Stimulated activated naive CD8-positive, alpha-beta T cell treated with anti-CD3 and anti-CD28 coated beads, Interleukin-15, amount 100 ng/mL, for 72 hours (primary cell): ENCODE measurements around the gene SLC6A17.

Experiments used
- ATAC-seq: fragments of 150-1000 bp; cut with Tn5 transposase; 2 replicates; pipeline ENCODE4 v1.10.0; 2021; ENCODE audit warnings: mild to moderate bottlenecking, moderate library complexity
- DNase-seq, 2 donors: peaks; one replicate each; pipeline ENCODE4 v3.0.0; 2021 to 2022
- H3K27ac Mint-ChIP-seq, 2 donors: one replicate each; pipeline ENCODE4 v1.8.0; 2022; ENCODE audit warnings: mild to moderate bottlenecking in 2 of 2, mixed read lengths in 2 of 2, moderate library complexity in 2 of 2
- H3K27me3 Mint-ChIP-seq: one replicate; pipeline ENCODE4 v1.8.0; 2022; ENCODE audit warnings: mixed read lengths
- H3K4me1 Mint-ChIP-seq: one replicate; pipeline ENCODE4 v1.8.0; 2022; ENCODE audit warnings: mild to moderate bottlenecking, mixed read lengths
- H3K4me3 Mint-ChIP-seq, 2 donors: one replicate each; pipeline ENCODE4 v1.8.0; 2022; ENCODE audit warnings: mild to moderate bottlenecking in 2 of 2, mixed read lengths in 2 of 2, moderate library complexity in 1 of 2
- H3K9me3 Mint-ChIP-seq, 2 donors: one replicate each; pipeline ENCODE4 v1.8.0; 2022; ENCODE audit warnings: mixed read lengths in 2 of 2

The SLC6A17 gene

GRCh38 chr1:110158261-110158660 lies 8.0 kb downstream of the SLC6A17 start:
- no peak overlapping the region for H3K27ac Mint-ChIP-seq
- H3K9me3 Mint-ChIP-seq: no peaks in the 10 kb centered on the region
- no peak overlapping the region for H3K4me3 Mint-ChIP-seq
- DNase-seq (no peak), ATAC-seq (no peak)
- peaks cover 48% of the 10 kb centered on the region for H3K27me3 Mint-ChIP-seq
- peaks cover 9% of the 10 kb centered on the region for H3K4me1 Mint-ChIP-seq

GRCh38 chr1:110159168-110159567 lies 8.9 kb downstream of the SLC6A17 start:
- no peak for DNase-seq
- Mint-ChIP-seq H3K4me3 (no peak overlapping the region), H3K27ac (peak overlapping the region in 1 of 2 donors; percentile 9), H3K27me3 (peaks cover 38% of the 10 kb centered on the region), H3K4me1 (peaks cover 15% of the 10 kb centered on the region), H3K9me3 (no peaks in the 10 kb centered on the region)
- no peak for ATAC-seq

GRCh38 chr1:110160538-110161100 lies 10.3 kb downstream of the SLC6A17 start:
- no peaks in the 10 kb centered on the region for H3K9me3 Mint-ChIP-seq
- DNase-seq (no peak), ATAC-seq (no peak)
- H3K4me3 Mint-ChIP-seq: no peak overlapping the region
- no peak overlapping the region for H3K27ac Mint-ChIP-seq
- H3K27me3 Mint-ChIP-seq: peaks cover 29% of the 10 kb centered on the region
- H3K4me1 Mint-ChIP-seq: peaks cover 15% of the 10 kb centered on the region

- peaks cover 15% of the 10 kb centered on the region for H3K4me1 Mint-ChIP-seq
- no peak overlapping the region for H3K4me3 Mint-ChIP-seq
- no peak for ATAC-seq
- no peak for DNase-seq
- peaks cover 23% of the 10 kb centered on the region for H3K27me3 Mint-ChIP-seq
- no peaks in the 10 kb centered on the region for H3K9me3 Mint-ChIP-seq
- H3K27ac Mint-ChIP-seq: no peak overlapping the region
These were observed 10.9 kb downstream of the SLC6A17 start for GRCh38 chr1:110161165-110161564.

GRCh38 chr1:110161849-110162248 lies 11.6 kb downstream of the SLC6A17 start:
- H3K27me3 Mint-ChIP-seq: peaks cover 17% of the 10 kb centered on the region
- peaks cover 15% of the 10 kb centered on the region for H3K4me1 Mint-ChIP-seq
- DNase-seq (no peak), ATAC-seq (no peak)
- no peaks in the 10 kb centered on the region for H3K9me3 Mint-ChIP-seq
- no peak overlapping the region for H3K4me3 Mint-ChIP-seq
- no peak overlapping the region for H3K27ac Mint-ChIP-seq

GRCh38 chr1:110163591-110163990 lies 13.3 kb downstream of the SLC6A17 start:
- ATAC-seq: no peak
- Mint-ChIP-seq H3K27me3 (peaks cover 5% of the 10 kb centered on the region), H3K9me3 (no peaks in the 10 kb centered on the region), H3K27ac (no peak overlapping the region), H3K4me3 (no peak overlapping the region), H3K4me1 (peaks cover 15% of the 10 kb centered on the region)
- no peak for DNase-seq

- Mint-ChIP-seq H3K27me3 (peaks cover 5% of the 10 kb centered on the region), H3K27ac (peak overlapping the region in 1 of 2 donors; percentile 57), H3K9me3 (no peaks in the 10 kb centered on the region), H3K4me3 (no peak overlapping the region), H3K4me1 (peaks cover 15% of the 10 kb centered on the region)
- DNase-seq: no peak
- ATAC-seq: no peak
These were observed 14.5 kb downstream of the SLC6A17 start for GRCh38 chr1:110164725-110165350.

GRCh38 chr1:110165761-110166231 lies 15.5 kb downstream of the SLC6A17 start:
- no peak overlapping the region for H3K27ac Mint-ChIP-seq
- no peaks in the 10 kb centered on the region for H3K9me3 Mint-ChIP-seq
- peaks cover 5% of the 10 kb centered on the region for H3K27me3 Mint-ChIP-seq
- ATAC-seq (no peak), DNase-seq (no peak)
- H3K4me1 Mint-ChIP-seq: peaks cover 6% of the 10 kb centered on the region
- no peak overlapping the region for H3K4me3 Mint-ChIP-seq

- Mint-ChIP-seq H3K27ac (no peak overlapping the region), H3K27me3 (peaks cover 5% of the 10 kb centered on the region), H3K4me3 (no peak overlapping the region), H3K4me1 (peaks cover 6% of the 10 kb centered on the region), H3K9me3 (no peaks in the 10 kb centered on the region)
- DNase-seq (no peak), ATAC-seq (no peak)
These were observed 16.6 kb downstream of the SLC6A17 start for GRCh38 chr1:110166861-110167260.

GRCh38 chr1:110170766-110171733 lies 20.8 kb downstream of the SLC6A17 start:
- Mint-ChIP-seq H3K27me3 (peaks cover 6% of the 10 kb centered on the region), H3K4me3 (no peak overlapping the region), H3K9me3 (no peaks in the 10 kb centered on the region), H3K4me1 (no peaks in the 10 kb centered on the region), H3K27ac (no peak overlapping the region)
- ATAC-seq (no peak), DNase-seq (no peak)

- H3K9me3 Mint-ChIP-seq: no peaks in the 10 kb centered on the region
- ATAC-seq (no peak), DNase-seq (no peak)
- H3K27ac Mint-ChIP-seq: no peak overlapping the region
- H3K27me3 Mint-ChIP-seq: peaks cover 6% of the 10 kb centered on the region
- H3K4me1 Mint-ChIP-seq: no peaks in the 10 kb centered on the region
- H3K4me3 Mint-ChIP-seq: no peak overlapping the region
These were observed 21.7 kb downstream of the SLC6A17 start for GRCh38 chr1:110172001-110172400.

GRCh38 chr1:110173466-110174105 lies 23.3 kb downstream of the SLC6A17 start:
- H3K27ac Mint-ChIP-seq: no peak overlapping the region
- peaks cover 6% of the 10 kb centered on the region for H3K27me3 Mint-ChIP-seq
- no peaks in the 10 kb centered on the region for H3K4me1 Mint-ChIP-seq
- DNase-seq (no peak), ATAC-seq (no peak)
- H3K9me3 Mint-ChIP-seq: no peaks in the 10 kb centered on the region
- no peak overlapping the region for H3K4me3 Mint-ChIP-seq

GRCh38 chr1:110174961-110175360 lies 24.7 kb downstream of the SLC6A17 start:
- Mint-ChIP-seq H3K27ac (no peak overlapping the region), H3K4me3 (no peak overlapping the region), H3K9me3 (no peaks in the 10 kb centered on the region), H3K4me1 (no peaks in the 10 kb centered on the region), H3K27me3 (peaks cover 6% of the 10 kb centered on the region)
- ATAC-seq (no peak), DNase-seq (no peak)

- peak overlapping the region in 1 of 2 donors; percentile 38 for H3K27ac Mint-ChIP-seq
- no peaks in the 10 kb centered on the region for H3K4me1 Mint-ChIP-seq
- ATAC-seq: no peak
- H3K27me3 Mint-ChIP-seq: peaks cover 6% of the 10 kb centered on the region
- H3K9me3 Mint-ChIP-seq: no peaks in the 10 kb centered on the region
- no peak for DNase-seq
- H3K4me3 Mint-ChIP-seq: no peak overlapping the region
These were observed 26.1 kb downstream of the SLC6A17 start for GRCh38 chr1:110176299-110176956.

GRCh38 chr1:110177775-110178174 lies 27.5 kb downstream of the SLC6A17 start:
- DNase-seq (no peak), ATAC-seq (no peak)
- H3K4me1 Mint-ChIP-seq: no peaks in the 10 kb centered on the region
- H3K27me3 Mint-ChIP-seq: peaks cover 6% of the 10 kb centered on the region
- no peaks in the 10 kb centered on the region for H3K9me3 Mint-ChIP-seq
- H3K4me3 Mint-ChIP-seq: no peak overlapping the region
- H3K27ac Mint-ChIP-seq: no peak overlapping the region
